BJ (cell line): ENCODE results near the gene CARMIL1. TPM values are rescaled to one million over a fixed set of nuclear protein-coding genes. Genes with fewer than 3 reads are reported as not detected.

Experiments
- CTCF ChIA-PET: fragments of 350-600 bp; formaldehyde crosslinking; extraction: SDS; loops from one replicate; lab custom pipeline; 2021; ENCODE audit warnings: antibody characterized with exemption, inconsistent platforms; lab: Yijun Ruan, JAX
- POLR2A ChIA-PET: fragments of 300-600 bp; sonication (Branson Sonifier 250); formaldehyde crosslinking; extraction: SDS; loops from one replicate; lab custom pipeline; 2021; ENCODE audit warnings: antibody characterized with exemption; lab: Charles Lee
- DNase-seq: peaks from one replicate; pipeline ENCODE4 v3.0.0-alpha.2; 2011; ENCODE audit warnings: low read depth
- H3K27me3 ChIP-seq: 2 replicates; pipeline ENCODE4 v1.6.0; 2011; ENCODE audit warnings: low read length; ENCODE audit not compliant: control insufficient read depth, insufficient read depth
- H3K36me3 ChIP-seq: 2 replicates; pipeline ENCODE4 v1.5.1; 2011; ENCODE audit warnings: low read length; ENCODE audit not compliant: control insufficient read depth, insufficient read depth
- H3K4me3 ChIP-seq: 2 replicates; pipeline ENCODE4 v1.5.1; 2011; ENCODE audit warnings: low read depth, mild to moderate bottlenecking, control low read depth, low read length
- CTCF ChIP-seq: IDR thresholded peaks from 2 replicates; pipeline ENCODE4 v1.5.1; 2011; ENCODE audit warnings: low read depth, mild to moderate bottlenecking, control low read depth, inconsistent platforms, low read length, moderate library complexity; ENCODE audit not compliant: insufficient read depth
- polyA plus RNA-seq: library from polyadenylated mRNA; depleted of rRNA; stranded (reverse); fragments of >200 nt; gene quantifications from 2 replicates; pipeline ENCODE4 v1.2.3, GENCODE V29; 2011

The CARMIL1 gene
- polyA plus RNA-seq, 1 experiment, result 3.7 TPM

- CTCF ChIA-PET, result no interaction called here
- no peak for DNase-seq
- H3K27me3 ChIP-seq, result no peaks in the 10 kb centered on the region
- no peak for TF ChIP-seq CTCF
- no peaks in the 10 kb centered on the region for H3K36me3 ChIP-seq
- POLR2A ChIA-PET, result interaction anchor here (0.7 kb wide), 1 partner anchor 25 kb away, joined by 6 read pairs; no protein-coding TSS in a partner anchor
- no peak overlapping the region for H3K4me3 ChIP-seq
These were observed 124.9 kb downstream of the CARMIL1 start for GRCh38 chr6:25404091-25404490.

GRCh38 chr6:25404693-25405169 is 125.6 kb downstream of the CARMIL1 start:
- POLR2A ChIA-PET, result interaction anchor here (0.7 kb wide), 1 partner anchor 25 kb away, joined by 6 read pairs; no protein-coding TSS in a partner anchor
- CTCF ChIA-PET, result interaction anchor here (0.8 to 1.0 kb wide), 2 partner anchors 10 to 11 kb away, joined by 3 to 4 read pairs; no protein-coding TSS in a partner anchor
- DNase-seq, result no peak
- no peaks in the 10 kb centered on the region for H3K36me3 ChIP-seq
- no peak overlapping the region for H3K4me3 ChIP-seq
- no peaks in the 10 kb centered on the region for H3K27me3 ChIP-seq
- no peak for TF ChIP-seq CTCF

GRCh38 chr6:25405442-25405841 is 126.3 kb downstream of the CARMIL1 start:
- no peak for TF ChIP-seq CTCF
- H3K27me3 ChIP-seq, result no peaks in the 10 kb centered on the region
- H3K36me3 ChIP-seq, result no peaks in the 10 kb centered on the region
- ChIA-PET POLR2A (no interaction called here), CTCF (interaction anchor here (0.8 to 1.0 kb wide), 2 partner anchors 9 to 11 kb away, joined by 3 to 4 read pairs; no protein-coding TSS in a partner anchor)
- no peak for DNase-seq
- no peak overlapping the region for H3K4me3 ChIP-seq

- POLR2A ChIA-PET, result no interaction called here
- DNase-seq, result no peak
- no peaks in the 10 kb centered on the region for H3K36me3 ChIP-seq
- H3K27me3 ChIP-seq, result no peaks in the 10 kb centered on the region
- TF ChIP-seq CTCF, result no peak
- CTCF ChIA-PET, result interaction anchor here (0.8 kb wide), 1 partner anchor 9 kb away, joined by 3 read pairs; no protein-coding TSS in a partner anchor
- no peak overlapping the region for H3K4me3 ChIP-seq
These were observed 128.3 kb downstream of the CARMIL1 start for GRCh38 chr6:25407431-25407830.

- Histone ChIP-seq H3K4me3 (no peak overlapping the region), H3K36me3 (no peaks in the 10 kb centered on the region), H3K27me3 (no peaks in the 10 kb centered on the region)
- no peak for TF ChIP-seq CTCF
- POLR2A ChIA-PET, result no interaction called here
- CTCF ChIA-PET, result no interaction called here
- no peak for DNase-seq
These were observed 130.9 kb downstream of the CARMIL1 start for GRCh38 chr6:25410102-25410501.
